Measurements from ENCODE around the gene NREP. TPM values are rescaled to one million over a fixed set of nuclear protein-coding genes. Genes with fewer than 3 reads are reported as not detected.

NREP gene
- total RNA-seq, 1 donor from 2014 or later: 465 TPM

DNA sequence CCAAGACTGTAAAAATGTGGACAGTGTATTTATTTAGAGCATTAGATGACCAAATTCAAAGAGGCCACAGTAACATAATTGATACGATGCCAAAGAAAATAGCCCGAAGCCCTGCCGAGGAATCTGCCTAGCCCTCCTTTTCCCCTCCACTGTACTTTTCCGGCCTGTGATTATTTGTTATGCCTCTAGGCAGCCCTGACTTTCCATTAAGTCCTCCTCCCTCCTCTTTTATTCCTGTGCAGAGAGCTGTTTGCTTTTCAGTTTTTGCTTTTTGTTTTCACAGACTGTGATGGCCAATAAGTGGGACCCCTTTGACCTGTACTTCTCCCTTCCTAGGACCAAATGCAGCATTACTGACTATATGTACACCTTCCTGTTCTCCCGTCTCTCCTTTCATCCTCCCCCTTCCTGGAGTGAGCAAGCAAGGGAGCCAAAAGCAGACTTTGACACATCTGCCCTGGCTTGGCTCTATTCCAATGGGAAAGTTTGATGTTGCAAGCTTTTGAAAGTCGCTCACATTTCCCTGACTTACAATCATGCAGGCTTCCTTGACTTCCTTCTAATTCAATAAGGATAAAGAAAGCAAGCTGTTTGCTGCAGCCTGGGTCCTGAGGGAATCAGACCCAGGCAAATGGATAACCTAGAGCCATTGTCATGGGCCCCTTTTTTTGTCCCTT, 76.1 kb downstream of the NREP start:
- H3K4me3 Mint-ChIP-seq: no peak overlapping the region
- Histone ChIP-seq H3K4me2 (no peak overlapping the region), H3K4me1 (peaks cover 16% of the 10 kb centered on the region)

DNA sequence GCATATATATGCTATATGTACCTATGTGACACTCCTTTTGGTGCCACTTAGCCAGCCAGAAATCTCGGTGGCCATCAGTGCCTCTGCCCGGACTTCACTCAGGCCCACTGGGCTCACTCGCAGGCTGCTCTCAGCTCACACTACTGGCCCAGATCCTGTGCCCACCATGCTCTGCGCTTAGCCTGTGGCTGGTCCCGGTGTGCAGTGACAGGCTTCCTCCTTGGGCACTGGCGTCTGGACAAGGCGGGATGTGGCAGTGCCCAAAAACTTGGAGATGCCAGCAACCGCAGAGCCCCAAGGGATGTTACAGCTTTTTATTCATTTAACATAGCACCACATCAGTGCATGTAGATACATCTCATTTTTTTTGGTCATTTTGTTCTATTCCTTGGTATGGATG, 77.4 kb downstream of the NREP start:
- Mint-ChIP-seq H3K27me3 (ENCODE audit: insufficient read depth, low read depth) (no peaks in the 10 kb centered on the region), H3K36me3 (no peaks in the 10 kb centered on the region), H3K4me1 (peaks cover 11% of the 10 kb centered on the region), H3K9me3 (no peaks in the 10 kb centered on the region), H3K27ac (no peak overlapping the region), H3K4me3 (no peak overlapping the region)
- Histone ChIP-seq H2AFZ (replicated peaks) (no peak overlapping the region), H3K79me2 (ENCODE audit: low read depth) (no peaks in the 10 kb centered on the region), H3K4me2 (no peak overlapping the region), H3K4me3 (no peak overlapping the region), H3K4me1 (peaks cover 26% of the 10 kb centered on the region), H3K9ac (no peak overlapping the region), H3K27ac (no peak overlapping the region), H4K20me1 (ENCODE audit: low read depth) (no peaks in the 10 kb centered on the region), H3F3A (ENCODE audit: low read depth) (peaks cover 4% of the 10 kb centered on the region), H3K9me3 (ENCODE audit: low read depth) (no peaks in the 10 kb centered on the region), H3K36me3 (no peaks in the 10 kb centered on the region), H3K27me3 (no peaks in the 10 kb centered on the region)
- TF ChIP-seq EZH2 (IDR thresholded peaks at IDR 0.05): no peak
- no peak for TF ChIP-seq CTCF (IDR thresholded peaks at IDR 0.05)
- no peak for TF ChIP-seq EZH2phosphoT487 (IDR thresholded peaks at IDR 0.05)
- DNase-seq (ENCODE audit: low spot score): no peak

More for the DNA sequence above, 76.1 kb downstream of the NREP start:
- Histone ChIP-seq H3K27ac (no peak overlapping the region), H3K9me3 (ENCODE audit: low read depth) (no peaks in the 10 kb centered on the region), H3K9ac (no peak overlapping the region), H3K36me3 (no peaks in the 10 kb centered on the region), H3K79me2 (ENCODE audit: low read depth) (no peaks in the 10 kb centered on the region), H2AFZ (replicated peaks) (no peak overlapping the region), H3K4me3 (no peak overlapping the region), H3K27me3 (no peaks in the 10 kb centered on the region), H4K20me1 (ENCODE audit: low read depth) (no peaks in the 10 kb centered on the region), H3F3A (ENCODE audit: low read depth) (no peaks in the 10 kb centered on the region)
- H3K9me3 Mint-ChIP-seq: no peaks in the 10 kb centered on the region
- DNase-seq (ENCODE audit: low spot score): no peak
- peaks cover 1% of the 10 kb centered on the region for H3K27me3 Mint-ChIP-seq (ENCODE audit: insufficient read depth, low read depth)
- H3K4me1 Mint-ChIP-seq: peaks cover 11% of the 10 kb centered on the region
- TF ChIP-seq CTCF (IDR thresholded peaks at IDR 0.05) (no peak), EZH2phosphoT487 (IDR thresholded peaks at IDR 0.05) (no peak), EZH2 (IDR thresholded peaks at IDR 0.05) (no peak)
- H3K27ac Mint-ChIP-seq: no peak overlapping the region
- no peaks in the 10 kb centered on the region for H3K36me3 Mint-ChIP-seq

Small RNA genes lying within 50 kb of the gene (small RNA-seq; reads per million reads assigned to genes)
- not detected for gene RN7SKP57

Other genes starting within 250 kb of the NREP start
- 101 and 157 TPM in 2 replicates for gene STARD4, start 244.7 kb downstream of the NREP start, total RNA-seq (ENCODE audit: low replicate concordance)

All from neural progenitor cell (in vitro differentiated cells).